HEK293T (cell line): Measurements from ENCODE around the gene TIAM1.

Experiments used
- CTCF ChIA-PET: fragments of 350-600 bp; formaldehyde crosslinking; extraction: SDS; loops from one replicate; lab custom pipeline; 2021; ENCODE audit warnings: antibody characterized with exemption, inconsistent platforms; lab: Yijun Ruan, JAX
- POLR2A ChIA-PET: fragments of 350-600 bp; formaldehyde crosslinking; extraction: SDS; loops from one replicate; lab custom pipeline; 2020; ENCODE audit warnings: antibody characterized with exemption, inconsistent platforms; lab: Yijun Ruan, JAX
- DNase-seq: peaks from one replicate; pipeline ENCODE4 v3.0.0; 2012; ENCODE audit warnings: mixed read lengths; ENCODE audit errors: extremely low spot score
- ARNT ChIP-seq: fragments of 450-650 bp; IDR thresholded peaks from 2 replicates; pipeline ENCODE4 v1.6.1; 2017; ENCODE audit warnings: mild to moderate bottlenecking
- BHLHE40 ChIP-seq: fragments of 450-650 bp; IDR thresholded peaks from 2 replicates; pipeline ENCODE4 v1.6.1; 2016; ENCODE audit warnings: mild to moderate bottlenecking, moderate library complexity, borderline replicate concordance
- CTBP1 ChIP-seq: fragments of 450-650 bp; IDR thresholded peaks from 2 replicates; pipeline ENCODE4 v1.6.1; 2016; ENCODE audit warnings: borderline replicate concordance
- ELF4 ChIP-seq: fragments of 450-650 bp; IDR thresholded peaks from 2 replicates; pipeline ENCODE4 v1.6.1; 2017; ENCODE audit warnings: antibody characterized with exemption
- FOXA1 ChIP-seq: fragments of 450-650 bp; IDR thresholded peaks from 2 replicates; pipeline ENCODE4 v1.6.1; 2016; ENCODE audit warnings: mild to moderate bottlenecking
- FOXK2 ChIP-seq: fragments of 450-650 bp; IDR thresholded peaks from 2 replicates; pipeline ENCODE4 v1.6.1; 2016; ENCODE audit warnings: mild to moderate bottlenecking
- FOXM1 ChIP-seq: fragments of 450-650 bp; IDR thresholded peaks from 2 replicates; pipeline ENCODE4 v1.6.1; 2017; ENCODE audit warnings: mild to moderate bottlenecking, borderline replicate concordance
- HDGF ChIP-seq: fragments of 450-650 bp; IDR thresholded peaks from 2 replicates; pipeline ENCODE4 v1.6.1; 2017; ENCODE audit warnings: antibody characterized with exemption, borderline replicate concordance
- L3MBTL2 ChIP-seq: fragments of 450-650 bp; conservative IDR thresholded peaks from 2 replicates; pipeline ENCODE4 v1.6.1; 2016; ENCODE audit warnings: mild to moderate bottlenecking
- LEF1 ChIP-seq: fragments of 450-650 bp; IDR thresholded peaks from 2 replicates; pipeline ENCODE4 v1.6.1; 2017; ENCODE audit warnings: mild to moderate bottlenecking, borderline replicate concordance
- NFRKB ChIP-seq: fragments of 450-650 bp; IDR thresholded peaks from 2 replicates; pipeline ENCODE4 v1.6.1; 2016; ENCODE audit warnings: mild to moderate bottlenecking, moderate library complexity
- SP1 ChIP-seq: fragments of 450-650 bp; IDR thresholded peaks from 2 replicates; pipeline ENCODE4 v1.6.1; 2017
- SUZ12 ChIP-seq: fragments of 450-650 bp; IDR thresholded peaks from 2 replicates; pipeline ENCODE4 v1.6.1; 2016; ENCODE audit warnings: mild to moderate bottlenecking
- TARDBP ChIP-seq: fragments of 450-650 bp; IDR thresholded peaks from 2 replicates; pipeline ENCODE4 v1.6.1; 2016
- ZNF384 ChIP-seq: fragments of 450-650 bp; IDR thresholded peaks from 2 replicates; pipeline ENCODE4 v1.6.1; 2016
- TF ChIP-seq, protein P1 (sequence below): fragments of 450-650 bp; IDR thresholded peaks from 2 replicates; pipeline ENCODE4 v1.6.1; 2016

The TIAM1 gene

GRCh38 chr21:31276663-31277062 lies 67.4 kb downstream of the TIAM1 start:
- ChIA-PET CTCF (no interaction called here), POLR2A (no interaction called here)
- no peak for DNase-seq
- TF ChIP-seq FOXK2 (no peak), BHLHE40 (no peak), ZNF384 (no peak), FOXM1 (no peak), L3MBTL2 (no peak), CTBP1 (no peak), SUZ12 (no peak), SP1 (no peak), LEF1 (no peak), NFRKB (no peak), FOXA1 (no peak)

GRCh38 chr21:31275901-31276300 lies 68.2 kb downstream of the TIAM1 start:
- TF ChIP-seq NFRKB = no peak
- no peak for TF ChIP-seq HDGF
- no peak for TF ChIP-seq ELF4
- no peak for TF ChIP-seq FOXA1
- no peak for TF ChIP-seq FOXK2
- no peak for TF ChIP-seq L3MBTL2
- TF ChIP-seq TARDBP = no peak
- no peak for TF ChIP-seq SP1
- no peak for TF ChIP-seq FOXM1
- no peak for TF ChIP-seq LEF1
- TF ChIP-seq ARNT = no peak
- TF ChIP-seq CTBP1 = no peak
- no peak for TF ChIP-seq ZNF384
- POLR2A ChIA-PET = no interaction called here
- CTCF ChIA-PET = no interaction called here
- DNase-seq = no peak

DNA sequence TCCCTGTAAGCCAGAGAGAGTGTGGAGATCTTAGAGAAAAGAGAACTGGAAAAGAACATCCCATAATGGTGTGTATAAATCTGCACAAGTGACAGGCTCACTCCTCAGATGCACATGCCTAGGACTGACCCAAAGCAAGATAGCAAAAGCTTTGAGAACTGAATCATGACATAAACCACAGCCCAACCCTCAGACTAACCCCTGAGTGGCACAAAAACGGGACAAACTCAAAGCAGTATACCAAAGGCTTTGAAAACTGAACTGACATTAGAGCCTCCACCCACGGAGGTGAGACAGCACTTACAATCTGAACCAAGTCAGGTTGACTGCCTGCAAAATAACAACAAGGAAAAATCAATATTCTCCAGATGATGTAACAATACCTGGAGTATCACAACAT lies 70.8 kb downstream of the TIAM1 start:
- ChIA-PET CTCF (no interaction called here), POLR2A (no interaction called here)
- no peak for TF ChIP-seq FOXA1
- no peak for TF ChIP-seq FOXK2
- TF ChIP-seq ZNF384 = no peak
- no peak for TF ChIP-seq LEF1
- no peak for TF ChIP-seq L3MBTL2
- DNase-seq = no peak

- DNase-seq = no peak
- TF ChIP-seq NFRKB = no peak
- no peak for TF ChIP-seq ZNF384
- TF ChIP-seq ARNT = no peak
- TF ChIP-seq BHLHE40 = no peak
- no peak for TF ChIP-seq CTBP1
- TF ChIP-seq L3MBTL2 = no peak
- TF ChIP-seq FOXM1 = no peak
- TF ChIP-seq, protein P1, sequence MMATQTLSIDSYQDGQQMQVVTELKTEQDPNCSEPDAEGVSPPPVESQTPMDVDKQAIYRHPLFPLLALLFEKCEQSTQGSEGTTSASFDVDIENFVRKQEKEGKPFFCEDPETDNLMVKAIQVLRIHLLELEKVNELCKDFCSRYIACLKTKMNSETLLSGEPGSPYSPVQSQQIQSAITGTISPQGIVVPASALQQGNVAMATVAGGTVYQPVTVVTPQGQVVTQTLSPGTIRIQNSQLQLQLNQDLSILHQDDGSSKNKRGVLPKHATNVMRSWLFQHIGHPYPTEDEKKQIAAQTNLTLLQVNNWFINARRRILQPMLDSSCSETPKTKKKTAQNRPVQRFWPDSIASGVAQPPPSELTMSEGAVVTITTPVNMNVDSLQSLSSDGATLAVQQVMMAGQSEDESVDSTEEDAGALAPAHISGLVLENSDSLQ = no peak
- TF ChIP-seq SP1 = no peak
- no peak for TF ChIP-seq TARDBP
- no peak for TF ChIP-seq FOXA1
- TF ChIP-seq ELF4 = no peak
- TF ChIP-seq SUZ12 = no peak
- no peak for TF ChIP-seq FOXK2
- no peak for TF ChIP-seq LEF1
- TF ChIP-seq HDGF = no peak
- POLR2A ChIA-PET = no interaction called here
- CTCF ChIA-PET = no interaction called here
Observed at GRCh38 chr21:31268090-31268489, 76.0 kb downstream of the TIAM1 start.

- DNase-seq = no peak
- TF ChIP-seq LEF1 (no peak), NFRKB (no peak), L3MBTL2 (no peak), ZNF384 (no peak), ELF4 (no peak), FOXA1 (no peak)
- TF ChIP-seq, protein P1 = no peak
- POLR2A ChIA-PET = no interaction called here
- CTCF ChIA-PET = no interaction called here
Observed at GRCh38 chr21:31267644-31268043, 76.4 kb downstream of the TIAM1 start.

GRCh38 chr21:31266241-31266640 lies 77.8 kb downstream of the TIAM1 start:
- CTCF ChIA-PET = interaction anchor here (0.6 kb wide), 1 partner anchor 39 kb away, joined by 6 read pairs; no protein-coding TSS in a partner anchor
- TF ChIP-seq SUZ12 (no peak), CTBP1 (no peak)
- no peak for DNase-seq
- POLR2A ChIA-PET = no interaction called here

DNA sequence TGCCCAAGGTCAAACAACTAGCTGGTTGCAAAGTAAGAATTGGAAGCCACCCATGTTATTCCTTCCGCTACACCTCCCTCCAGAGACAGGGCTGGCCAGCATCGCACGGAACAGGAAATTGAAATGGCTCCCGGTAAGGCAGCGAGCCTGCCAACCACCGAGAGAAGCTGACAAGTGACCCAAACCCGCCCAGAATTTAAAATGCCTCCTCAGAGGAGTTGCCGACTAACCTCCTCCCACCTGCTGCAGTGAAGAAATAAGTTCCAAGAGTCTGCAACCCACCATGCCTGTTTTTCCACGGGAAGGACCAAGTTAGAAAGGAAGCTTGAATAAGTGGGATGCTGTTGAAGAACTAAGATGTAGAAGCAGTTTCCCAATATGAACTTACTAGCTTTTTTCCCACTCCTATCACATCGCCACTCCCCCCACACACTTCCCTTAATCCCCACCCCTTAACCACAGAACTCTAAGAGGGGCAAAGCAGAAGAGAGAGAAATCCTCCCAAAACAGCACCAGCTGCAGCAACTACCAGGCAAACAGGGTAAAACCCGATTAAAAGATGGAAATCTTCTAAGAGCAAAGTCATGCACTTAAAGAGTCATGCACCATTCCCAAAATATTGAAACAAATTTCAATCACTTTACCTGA lies 78.6 kb downstream of the TIAM1 start:
- no peak for DNase-seq
- TF ChIP-seq SUZ12 (no peak), TARDBP (no peak), LEF1 (no peak), FOXK2 (no peak)
- ChIA-PET CTCF (interaction anchor here (0.6 kb wide), 2 partner anchors 40 to 358 kb away, joined by 3 to 6 read pairs; no protein-coding TSS in a partner anchor), POLR2A (no interaction called here)

DNA sequence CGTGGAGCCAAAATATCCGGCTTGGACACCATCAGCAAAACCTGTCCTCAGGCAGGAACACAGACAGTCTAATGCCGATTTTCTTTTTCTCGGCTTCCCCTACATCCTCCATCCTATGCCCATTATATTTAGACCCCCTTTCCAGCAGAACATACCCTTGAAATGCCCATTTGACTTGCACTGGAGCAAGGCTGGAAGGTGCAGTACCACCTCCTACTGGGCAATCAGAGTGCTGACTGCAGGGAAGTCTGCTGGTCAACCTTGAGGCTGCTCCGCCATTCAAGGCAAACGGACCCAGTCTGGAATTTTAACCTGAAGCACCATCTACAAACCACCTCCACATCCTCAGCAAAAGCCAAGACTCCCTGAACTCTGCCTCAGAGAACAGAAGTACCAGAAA lies 79.5 kb downstream of the TIAM1 start:
- TF ChIP-seq ARNT = no peak
- TF ChIP-seq ZNF384 = no peak
- TF ChIP-seq LEF1 = no peak
- TF ChIP-seq FOXK2 = no peak
- no peak for TF ChIP-seq CTBP1
- no peak for TF ChIP-seq L3MBTL2
- no peak for TF ChIP-seq TARDBP
- TF ChIP-seq FOXA1 = no peak
- POLR2A ChIA-PET = no interaction called here
- CTCF ChIA-PET = no interaction called here

More for the DNA sequence above, 79.5 kb downstream of the TIAM1 start:
- no peak for DNase-seq
